Left renal cortex interstitium (tissue), 4 donors: Measurements from ENCODE around the gene FRS2. TPM values are rescaled to one million over a fixed set of nuclear protein-coding genes. Genes with fewer than 3 reads are reported as not detected.
"Not testable (repeated sequence)": the region's sequence is repeated elsewhere in the genome, so short reads cannot be mapped to it uniquely, and the experiment has no call there.

Source experiments
- DNase-seq, 4 donors: peaks; one replicate each; pipeline ENCODE4 v3.0.0-alpha.2; 2013; ENCODE audit warnings: low read depth in 4 of 4, low spot score in 2 of 4, missing footprints in 1 of 4
- polyA plus RNA-seq, 4 donors: library from polyadenylated mRNA; unstranded; fragments of 120-200 nt; gene quantifications; one replicate each; pipeline ENCODE4 v1.2.1, GENCODE V29; 2013; ENCODE audit not compliant: insufficient read length in 4 of 4

FRS2 gene
- polyA plus RNA-seq, 4 donors = 42.2 to 49.3 (median 45.4) TPM

DNA sequence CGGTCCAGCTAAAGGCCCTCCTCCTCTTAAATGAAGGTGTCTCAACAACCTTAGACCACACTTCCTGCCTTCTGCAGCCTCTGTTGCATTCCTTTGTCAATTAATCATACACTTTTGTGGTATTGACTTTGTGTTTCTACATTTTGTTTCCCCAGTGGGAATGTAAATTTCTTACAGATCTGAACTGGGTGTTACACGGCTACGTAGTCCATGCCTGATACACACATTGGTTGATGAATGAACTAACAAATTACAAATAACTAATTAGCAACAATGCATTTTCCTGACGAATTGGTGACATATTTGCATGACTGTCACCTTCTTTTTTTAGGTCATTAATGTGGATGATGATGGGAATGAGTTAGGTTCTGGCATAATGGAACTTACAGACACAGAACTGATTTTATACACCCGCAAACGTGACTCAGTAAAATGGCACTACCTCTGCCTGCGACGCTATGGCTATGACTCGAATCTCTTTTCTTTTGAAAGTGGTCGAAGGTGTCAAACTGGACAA is 99.9 kb downstream of the FRS2 start:
- DNase-seq = no peak

GRCh38 chr12:69570545-69571399 is 100.6 kb downstream of the FRS2 start:
- DNase-seq = peak in 2 of 4 donors; percentile 24 to 34

DNA sequence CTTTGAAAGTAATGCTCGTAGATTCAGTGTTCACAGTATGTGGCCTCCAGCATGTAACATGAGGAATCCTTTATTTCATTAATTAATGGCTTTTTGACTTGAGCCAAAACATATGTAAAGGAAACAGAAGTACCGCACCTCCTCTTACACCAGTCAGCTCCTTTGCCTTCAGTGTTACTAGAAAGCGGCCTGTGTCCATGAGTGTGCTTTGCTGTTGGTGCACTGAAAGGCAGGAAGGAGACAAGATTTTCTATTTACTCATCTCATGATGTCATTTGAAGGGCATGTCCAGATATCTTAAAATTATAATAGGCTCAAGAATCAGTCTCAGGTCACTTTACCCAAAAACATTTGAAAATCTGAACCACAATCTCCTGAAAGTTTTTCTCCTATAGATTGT is 105.2 kb downstream of the FRS2 start:
- no peak for DNase-seq

- DNase-seq = no peak
Observed at GRCh38 chr12:69578283-69578682, 108.1 kb downstream of the FRS2 start.

GRCh38 chr12:69579029-69579428 is 108.8 kb downstream of the FRS2 start:
- DNase-seq = no peak

- no peak for DNase-seq
Observed at GRCh38 chr12:69580074-69580473, 109.9 kb downstream of the FRS2 start.

DNA sequence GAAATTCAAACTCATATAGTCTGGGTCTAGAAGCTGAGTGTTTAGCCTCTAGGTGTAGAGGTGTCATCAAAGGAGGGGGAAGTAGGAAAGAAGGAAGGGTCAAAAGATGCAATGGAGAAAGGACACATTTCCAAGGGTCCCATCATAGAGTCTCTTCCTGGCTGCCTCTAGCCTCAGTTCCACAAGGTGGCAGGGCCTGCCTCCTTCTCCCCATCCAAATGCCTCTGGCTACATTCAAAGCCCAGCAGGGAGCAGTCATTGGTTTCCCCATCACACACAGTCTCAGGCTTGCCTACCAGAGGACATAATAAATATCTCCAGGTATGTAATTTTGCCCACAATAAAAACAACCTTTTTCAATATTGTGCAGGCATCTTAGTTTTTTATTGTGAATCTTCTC is 113.0 kb downstream of the FRS2 start:
- no peak for DNase-seq

- peak; percentile 85 to 94 (median 92) for DNase-seq
Observed at GRCh38 chr12:69585189-69586062, 115.2 kb downstream of the FRS2 start, which contains the start of gene CCT2. TSS of gene CCT2 (plus strand) at chr12:69585459. CDS start at chr12:69585522, 63 bp downstream.

DNA sequence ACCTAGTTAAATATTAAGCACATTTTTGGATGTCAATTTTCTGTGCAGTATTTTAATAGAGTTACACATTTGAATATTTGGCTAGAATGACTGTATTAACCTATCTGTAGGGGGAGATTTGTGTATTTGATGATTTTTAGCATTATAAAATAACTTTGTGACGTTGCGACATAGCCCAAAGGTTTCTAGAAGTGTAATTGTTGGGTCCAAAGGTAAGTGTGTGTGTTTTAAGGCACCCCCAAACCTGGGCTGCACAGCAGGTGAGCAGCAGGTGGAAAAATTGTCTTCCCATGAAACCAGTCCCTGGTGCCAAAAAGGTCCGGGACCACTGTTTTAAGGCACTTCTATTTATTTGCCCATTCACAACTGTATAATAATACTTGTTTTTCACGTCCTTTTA is 118.3 kb downstream of the FRS2 start:
- no peak for DNase-seq

DNA sequence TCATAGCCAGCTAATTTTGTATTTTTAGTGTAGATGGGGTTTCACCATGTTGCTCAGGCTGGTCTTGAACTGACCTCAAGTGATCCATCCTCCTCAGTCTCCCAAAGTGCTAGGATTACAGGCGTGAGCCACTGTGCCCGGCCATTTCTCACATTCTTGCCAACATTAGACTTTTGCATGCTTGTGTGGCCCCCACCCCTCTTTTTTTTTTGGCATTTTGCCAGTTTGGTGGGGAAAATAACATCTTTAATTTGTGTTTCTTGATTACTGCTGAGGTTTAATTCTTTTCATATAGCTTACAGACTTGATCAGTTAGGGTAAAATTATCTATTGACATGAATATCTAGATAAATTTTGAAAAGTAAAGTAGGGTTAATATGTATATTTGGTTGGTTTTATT is 118.9 kb downstream of the FRS2 start:
- no peak for DNase-seq

DNA sequence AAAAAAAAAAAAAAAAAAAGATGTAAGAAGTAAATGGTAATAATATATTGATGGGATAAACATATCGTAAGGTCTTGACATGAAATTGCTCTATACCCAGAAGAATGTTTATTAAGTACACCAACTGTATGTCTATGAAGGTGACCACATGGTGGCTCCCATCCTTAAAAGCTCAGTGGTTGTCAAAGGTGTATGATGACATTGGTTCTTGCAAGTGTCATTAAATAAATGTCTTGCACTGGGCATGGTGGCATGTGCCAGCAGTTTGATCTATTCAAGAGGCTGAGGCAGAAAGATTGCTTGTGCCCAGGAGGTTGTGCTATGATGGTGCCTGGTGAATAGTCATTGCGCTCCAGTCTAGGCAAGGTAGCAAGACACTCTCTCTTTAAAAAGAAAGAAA is 125.5 kb downstream of the FRS2 start:
- no peak for DNase-seq

- DNase-seq = no peak
Observed at GRCh38 chr12:69598174-69598753, 128.1 kb downstream of the FRS2 start.

- DNase-seq = no peak
Observed at GRCh38 chr12:69600804-69601203, 130.6 kb downstream of the FRS2 start.

DNA sequence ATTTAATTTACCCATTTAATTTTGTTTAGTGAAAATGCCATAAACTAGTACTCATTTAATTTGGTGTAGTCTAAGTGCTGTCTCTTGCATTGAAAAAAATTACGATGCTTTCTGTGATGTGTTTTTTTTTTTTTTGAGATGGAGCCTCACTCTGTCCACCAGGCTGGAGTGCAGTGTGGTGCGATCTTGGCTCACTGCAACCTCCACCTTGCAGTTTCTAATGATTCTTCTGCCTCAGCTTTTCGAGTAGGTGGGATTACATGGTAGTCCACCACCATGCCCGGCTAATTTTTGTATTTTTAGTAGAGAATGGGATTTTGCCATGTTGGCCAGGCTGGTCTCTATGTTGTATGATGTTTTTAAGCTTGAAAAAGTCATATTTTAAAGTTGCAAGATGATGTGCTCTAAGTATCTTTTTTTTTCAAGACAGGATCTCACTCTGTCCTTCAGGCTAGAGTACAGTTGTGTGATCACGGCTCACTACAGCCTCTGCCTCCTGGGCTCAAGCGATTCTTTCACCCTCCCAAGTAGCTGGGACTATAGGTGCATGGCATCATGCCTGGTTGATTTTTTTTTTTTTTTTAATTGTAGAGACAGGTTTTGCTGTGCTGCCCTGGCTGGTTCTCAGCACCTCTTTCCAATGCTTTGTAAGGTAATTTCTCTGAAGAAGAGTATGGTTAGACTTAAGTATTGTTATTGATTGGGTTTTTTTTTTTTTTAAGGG is 131.9 kb downstream of the FRS2 start:
- no peak for DNase-seq

GRCh38 chr12:69602954-69603353 is 132.8 kb downstream of the FRS2 start:
- DNase-seq = no peak

- not testable (repeated sequence) for DNase-seq
Observed at GRCh38 chr12:69603556-69603955, 133.4 kb downstream of the FRS2 start.

DNA sequence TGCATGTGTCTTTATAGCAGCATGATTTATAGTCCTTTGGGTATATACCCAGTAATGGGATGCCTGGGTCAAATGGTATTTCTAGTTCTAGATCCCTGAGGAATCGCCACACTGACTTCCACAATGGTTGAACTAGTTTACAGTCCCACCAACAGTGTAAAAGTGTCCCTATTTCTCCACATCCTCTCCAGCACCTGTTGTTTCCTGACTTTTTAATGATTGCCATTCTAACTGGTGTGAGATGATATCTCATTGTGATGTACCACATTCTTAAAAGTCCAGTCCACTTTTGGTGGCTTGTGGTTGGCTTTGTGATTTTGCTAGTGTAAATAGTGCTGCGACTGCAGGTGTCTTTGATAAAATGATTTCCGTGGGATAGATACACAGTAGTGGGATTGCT is 134.1 kb downstream of the FRS2 start:
- not testable (repeated sequence) for DNase-seq

GRCh38 chr12:69608114-69608513 is 137.9 kb downstream of the FRS2 start:
- DNase-seq = no peak

GRCh38 chr12:69610126-69610525 is 139.9 kb downstream of the FRS2 start:
- DNase-seq = no peak

- no peak for DNase-seq
Observed at GRCh38 chr12:69610729-69611128, 140.5 kb downstream of the FRS2 start, which contains the start of gene LRRC10. TSS of gene LRRC10 (minus strand) at chr12:69610907. CDS start at chr12:69610838, 69 bp downstream.
